BJ (cell line): ENCODE measurements around the gene ATP6V1A. TPM values are rescaled to one million over a fixed set of nuclear protein-coding genes. Genes with fewer than 3 reads are reported as not detected.

Source experiments
- CTCF ChIA-PET: fragments of 350-600 bp; formaldehyde crosslinking; extraction: SDS; loops from one replicate; lab custom pipeline; 2021; ENCODE audit warnings: antibody characterized with exemption, inconsistent platforms; lab: Yijun Ruan, JAX
- POLR2A ChIA-PET: fragments of 300-600 bp; sonication (Branson Sonifier 250); formaldehyde crosslinking; extraction: SDS; loops from one replicate; lab custom pipeline; 2021; ENCODE audit warnings: antibody characterized with exemption; lab: Charles Lee
- DNase-seq: peaks from one replicate; pipeline ENCODE4 v3.0.0-alpha.2; 2011; ENCODE audit warnings: low read depth
- H3K27me3 ChIP-seq: 2 replicates; pipeline ENCODE4 v1.6.0; 2011; ENCODE audit warnings: low read length; ENCODE audit not compliant: control insufficient read depth, insufficient read depth
- H3K36me3 ChIP-seq: 2 replicates; pipeline ENCODE4 v1.5.1; 2011; ENCODE audit warnings: low read length; ENCODE audit not compliant: control insufficient read depth, insufficient read depth
- H3K4me3 ChIP-seq: 2 replicates; pipeline ENCODE4 v1.5.1; 2011; ENCODE audit warnings: low read depth, mild to moderate bottlenecking, control low read depth, low read length
- CTCF ChIP-seq: IDR thresholded peaks from 2 replicates; pipeline ENCODE4 v1.5.1; 2011; ENCODE audit warnings: low read depth, mild to moderate bottlenecking, control low read depth, inconsistent platforms, low read length, moderate library complexity; ENCODE audit not compliant: insufficient read depth
- polyA plus RNA-seq: library from polyadenylated mRNA; depleted of rRNA; stranded (reverse); fragments of >200 nt; gene quantifications from 2 replicates; pipeline ENCODE4 v1.2.3, GENCODE V29; 2011

The ATP6V1A gene
- polyA plus RNA-seq, 1 experiment: 14.5 TPM

- DNase-seq: no peak
- POLR2A ChIA-PET: no interaction called here
Measured at GRCh38 chr3:113804661-113805060, 57.8 kb downstream of the ATP6V1A start.

GRCh38 chr3:113805249-113805648, 58.4 kb downstream of the ATP6V1A start:
- TF ChIP-seq CTCF: no peak
- ChIA-PET POLR2A (no interaction called here), CTCF (no interaction called here)
- DNase-seq: no peak
- Histone ChIP-seq H3K4me3 (no peak overlapping the region), H3K36me3 (peaks cover 6% of the 10 kb centered on the region), H3K27me3 (no peaks in the 10 kb centered on the region)

More at GRCh38 chr3:113804661-113805060, 57.8 kb downstream of the ATP6V1A start:
- Histone ChIP-seq H3K36me3 (peaks cover 6% of the 10 kb centered on the region), H3K4me3 (no peak overlapping the region), H3K27me3 (no peaks in the 10 kb centered on the region)
- no peak for TF ChIP-seq CTCF
- CTCF ChIA-PET: no interaction called here

- CTCF ChIA-PET: interaction anchor here (1.1 to 1.7 kb wide), 4 partner anchors 10 to 13 kb away, joined by 3 to 4 read pairs (median 4); no protein-coding TSS in a partner anchor
Measured at GRCh38 chr3:113812854-113813253, 66.0 kb downstream of the ATP6V1A start.

GRCh38 chr3:113819866-113820265, 73.0 kb downstream of the ATP6V1A start:
- ChIA-PET CTCF (no interaction called here), POLR2A (no interaction called here)
- Histone ChIP-seq H3K27me3 (no peaks in the 10 kb centered on the region), H3K36me3 (no peaks in the 10 kb centered on the region), H3K4me3 (no peak overlapping the region)
- TF ChIP-seq CTCF: no peak
- no peak for DNase-seq

More at GRCh38 chr3:113812854-113813253, 66.0 kb downstream of the ATP6V1A start:
- Histone ChIP-seq H3K4me3 (no peak overlapping the region), H3K27me3 (no peaks in the 10 kb centered on the region), H3K36me3 (peaks cover 4% of the 10 kb centered on the region)
- no peak for TF ChIP-seq CTCF
- no peak for DNase-seq
- POLR2A ChIA-PET: no interaction called here

GRCh38 chr3:113825090-113825489, 78.3 kb downstream of the ATP6V1A start:
- 0 out of 2 replicates have a peak, but pooled peaks have one; percentile 17 for TF ChIP-seq CTCF
- Histone ChIP-seq H3K36me3 (no peaks in the 10 kb centered on the region), H3K4me3 (no peak overlapping the region), H3K27me3 (no peaks in the 10 kb centered on the region; the same call in 1 of the 2 replicates)
- POLR2A ChIA-PET: no interaction called here
- DNase-seq: no peak
- CTCF ChIA-PET: interaction anchor here (1.0 to 1.7 kb wide), 3 partner anchors 12 to 89 kb away, joined by 3 to 9 read pairs (median 4); no protein-coding TSS in a partner anchor
